ENCODE results near the gene RBPJL.

DNA sequence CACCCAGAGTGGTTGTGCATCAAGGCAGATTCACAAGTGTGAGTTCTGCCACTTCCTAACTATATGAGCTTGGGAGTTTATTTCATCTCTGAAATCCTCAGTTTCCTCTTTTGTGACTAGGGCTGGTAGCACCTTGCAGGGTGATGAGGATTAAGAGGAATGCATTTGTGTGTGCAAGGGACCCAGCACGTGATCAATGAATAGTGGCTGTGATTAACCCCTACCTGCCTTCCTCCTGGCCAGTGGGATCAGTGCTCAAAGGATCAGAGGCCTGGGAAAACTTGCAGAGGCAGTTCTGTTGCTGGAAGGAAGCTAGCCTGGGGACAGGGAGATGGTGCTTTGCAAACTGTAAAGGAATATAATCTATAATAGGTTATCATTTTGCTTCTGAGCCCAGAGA, 34.3 kb downstream of the RBPJL start:
- no peak for TF ChIP-seq SP1 (IDR thresholded peaks at IDR 0.05)
- TF ChIP-seq, protein P1, sequence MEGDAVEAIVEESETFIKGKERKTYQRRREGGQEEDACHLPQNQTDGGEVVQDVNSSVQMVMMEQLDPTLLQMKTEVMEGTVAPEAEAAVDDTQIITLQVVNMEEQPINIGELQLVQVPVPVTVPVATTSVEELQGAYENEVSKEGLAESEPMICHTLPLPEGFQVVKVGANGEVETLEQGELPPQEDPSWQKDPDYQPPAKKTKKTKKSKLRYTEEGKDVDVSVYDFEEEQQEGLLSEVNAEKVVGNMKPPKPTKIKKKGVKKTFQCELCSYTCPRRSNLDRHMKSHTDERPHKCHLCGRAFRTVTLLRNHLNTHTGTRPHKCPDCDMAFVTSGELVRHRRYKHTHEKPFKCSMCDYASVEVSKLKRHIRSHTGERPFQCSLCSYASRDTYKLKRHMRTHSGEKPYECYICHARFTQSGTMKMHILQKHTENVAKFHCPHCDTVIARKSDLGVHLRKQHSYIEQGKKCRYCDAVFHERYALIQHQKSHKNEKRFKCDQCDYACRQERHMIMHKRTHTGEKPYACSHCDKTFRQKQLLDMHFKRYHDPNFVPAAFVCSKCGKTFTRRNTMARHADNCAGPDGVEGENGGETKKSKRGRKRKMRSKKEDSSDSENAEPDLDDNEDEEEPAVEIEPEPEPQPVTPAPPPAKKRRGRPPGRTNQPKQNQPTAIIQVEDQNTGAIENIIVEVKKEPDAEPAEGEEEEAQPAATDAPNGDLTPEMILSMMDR (IDR thresholded peaks at IDR 0.05; ENCODE audit: low read depth, low read length, missing input control), result no peak
- TF ChIP-seq, protein P2, sequence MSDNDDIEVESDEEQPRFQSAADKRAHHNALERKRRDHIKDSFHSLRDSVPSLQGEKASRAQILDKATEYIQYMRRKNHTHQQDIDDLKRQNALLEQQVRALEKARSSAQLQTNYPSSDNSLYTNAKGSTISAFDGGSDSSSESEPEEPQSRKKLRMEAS (IDR thresholded peaks at IDR 0.05), result no peak
- TF ChIP-seq GABPA (IDR thresholded peaks at IDR 0.05 in 1 of 2, conservative IDR thresholded peaks at IDR 0.05 in 1 of 2), result no peak
- TF ChIP-seq, protein P3, sequence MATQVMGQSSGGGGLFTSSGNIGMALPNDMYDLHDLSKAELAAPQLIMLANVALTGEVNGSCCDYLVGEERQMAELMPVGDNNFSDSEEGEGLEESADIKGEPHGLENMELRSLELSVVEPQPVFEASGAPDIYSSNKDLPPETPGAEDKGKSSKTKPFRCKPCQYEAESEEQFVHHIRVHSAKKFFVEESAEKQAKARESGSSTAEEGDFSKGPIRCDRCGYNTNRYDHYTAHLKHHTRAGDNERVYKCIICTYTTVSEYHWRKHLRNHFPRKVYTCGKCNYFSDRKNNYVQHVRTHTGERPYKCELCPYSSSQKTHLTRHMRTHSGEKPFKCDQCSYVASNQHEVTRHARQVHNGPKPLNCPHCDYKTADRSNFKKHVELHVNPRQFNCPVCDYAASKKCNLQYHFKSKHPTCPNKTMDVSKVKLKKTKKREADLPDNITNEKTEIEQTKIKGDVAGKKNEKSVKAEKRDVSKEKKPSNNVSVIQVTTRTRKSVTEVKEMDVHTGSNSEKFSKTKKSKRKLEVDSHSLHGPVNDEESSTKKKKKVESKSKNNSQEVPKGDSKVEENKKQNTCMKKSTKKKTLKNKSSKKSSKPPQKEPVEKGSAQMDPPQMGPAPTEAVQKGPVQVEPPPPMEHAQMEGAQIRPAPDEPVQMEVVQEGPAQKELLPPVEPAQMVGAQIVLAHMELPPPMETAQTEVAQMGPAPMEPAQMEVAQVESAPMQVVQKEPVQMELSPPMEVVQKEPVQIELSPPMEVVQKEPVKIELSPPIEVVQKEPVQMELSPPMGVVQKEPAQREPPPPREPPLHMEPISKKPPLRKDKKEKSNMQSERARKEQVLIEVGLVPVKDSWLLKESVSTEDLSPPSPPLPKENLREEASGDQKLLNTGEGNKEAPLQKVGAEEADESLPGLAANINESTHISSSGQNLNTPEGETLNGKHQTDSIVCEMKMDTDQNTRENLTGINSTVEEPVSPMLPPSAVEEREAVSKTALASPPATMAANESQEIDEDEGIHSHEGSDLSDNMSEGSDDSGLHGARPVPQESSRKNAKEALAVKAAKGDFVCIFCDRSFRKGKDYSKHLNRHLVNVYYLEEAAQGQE (IDR thresholded peaks at IDR 0.05), result no peak
- TF ChIP-seq JUND (IDR thresholded peaks at IDR 0.05), result no peak
- TF ChIP-seq, protein P4, sequence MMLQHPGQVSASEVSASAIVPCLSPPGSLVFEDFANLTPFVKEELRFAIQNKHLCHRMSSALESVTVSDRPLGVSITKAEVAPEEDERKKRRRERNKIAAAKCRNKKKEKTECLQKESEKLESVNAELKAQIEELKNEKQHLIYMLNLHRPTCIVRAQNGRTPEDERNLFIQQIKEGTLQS (IDR thresholded peaks at IDR 0.05), result no peak
- TF ChIP-seq TAF1 (conservative IDR thresholded peaks at IDR 0.05), result no peak
- TF ChIP-seq YY1 (IDR thresholded peaks at IDR 0.05), result no peak
- TF ChIP-seq RAD21 (IDR thresholded peaks at IDR 0.05), result no peak
- no peak for TF ChIP-seq EGR1 (IDR thresholded peaks at IDR 0.05; ENCODE audit: low read depth in 2 of 2)
- TF ChIP-seq HNF4A (conservative IDR thresholded peaks at IDR 0.05), result no peak
- TF ChIP-seq NR2F2 (IDR thresholded peaks at IDR 0.05), result no peak
